GM11168 (cell line): Measurements from ENCODE around the gene PTDSS2.
"Not testable (repeated sequence)": the region's sequence is repeated elsewhere in the genome, so short reads cannot be mapped to it uniquely, and the experiment has no call there.

Experiments
- in situ Hi-C: fragments of 300-500 bp; cut with MboI; formaldehyde crosslinking; loops from one replicate; pipeline ENCODE4 v1.12.0; 2022; ENCODE audit warnings: low sequenced_read_pairs; ENCODE audit not compliant: unreplicated experiment

Gene PTDSS2

DNA sequence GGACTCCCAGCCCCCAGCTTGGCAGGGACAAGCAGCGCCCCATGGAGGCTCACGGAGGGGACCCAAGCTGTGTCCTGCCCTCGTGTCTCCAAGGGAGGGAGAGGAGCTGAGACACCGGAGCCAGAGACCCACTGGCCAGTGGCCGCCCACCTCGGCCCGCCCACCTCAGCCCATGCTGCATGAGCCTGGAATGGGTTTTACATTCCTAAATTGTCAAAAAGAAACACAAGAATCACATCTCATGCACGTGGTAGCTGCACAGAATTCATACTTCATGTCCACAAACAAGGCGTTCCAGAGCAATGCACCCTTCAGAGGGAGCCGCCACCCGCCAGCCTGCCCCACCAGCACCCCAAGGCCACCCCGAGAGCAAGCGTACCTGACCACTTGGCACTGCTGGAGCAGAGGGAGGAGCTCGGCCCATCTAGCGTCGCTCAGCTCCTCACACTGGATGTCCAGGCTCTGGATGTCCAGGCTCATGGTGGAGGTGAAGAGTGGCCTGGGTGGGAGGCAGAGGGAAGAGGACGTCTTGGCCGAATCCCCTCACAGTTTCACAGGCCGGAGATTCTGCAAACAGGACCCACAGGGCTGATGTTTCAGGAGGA is 51.7 kb downstream of the PTDSS2 start:
- in situ Hi-C loops = no loop called here

DNA sequence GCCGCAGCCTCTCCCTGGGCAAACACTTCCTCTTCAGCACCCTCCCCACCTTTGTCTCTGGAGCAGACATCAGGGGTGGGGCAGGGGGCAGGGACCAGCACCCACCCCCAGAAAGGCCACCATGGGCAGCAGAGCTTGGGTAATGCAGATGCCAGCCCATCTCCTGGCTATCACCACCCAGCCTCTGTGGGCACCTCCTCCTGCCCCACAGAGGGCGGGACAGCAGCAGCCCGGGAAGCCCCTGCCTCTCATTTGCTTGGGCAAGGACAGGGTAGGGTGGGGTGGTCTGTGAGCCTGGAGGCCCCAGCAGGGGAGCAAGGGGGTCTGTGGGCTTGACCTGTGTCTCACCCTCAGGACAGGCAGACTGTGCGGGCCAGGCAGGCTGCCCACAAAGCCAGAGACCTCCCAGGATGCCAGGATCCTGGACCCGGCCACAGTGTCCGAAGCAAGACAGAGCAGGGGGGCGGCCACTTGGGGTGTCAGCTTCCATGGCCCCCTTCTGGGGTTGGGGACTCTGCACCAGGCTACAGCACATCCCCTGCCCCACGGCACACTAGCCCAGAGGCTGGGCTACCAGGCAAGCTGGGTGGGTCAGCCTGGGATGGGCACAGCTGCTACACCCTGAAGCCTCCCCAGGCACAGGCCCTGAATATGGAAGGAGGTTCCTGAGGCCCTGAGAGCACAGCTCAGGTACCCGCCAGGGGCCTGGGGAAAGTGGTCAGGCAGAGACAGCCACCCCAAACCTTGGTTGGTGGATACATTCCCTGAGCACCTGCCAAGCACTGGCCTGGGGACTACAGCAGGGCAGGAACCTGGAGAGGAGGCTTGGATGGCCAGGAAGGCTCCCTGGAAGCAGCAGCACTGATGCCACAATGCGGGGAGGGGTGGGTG is 52.5 kb downstream of the PTDSS2 start:
- in situ Hi-C loops = no loop called here

DNA sequence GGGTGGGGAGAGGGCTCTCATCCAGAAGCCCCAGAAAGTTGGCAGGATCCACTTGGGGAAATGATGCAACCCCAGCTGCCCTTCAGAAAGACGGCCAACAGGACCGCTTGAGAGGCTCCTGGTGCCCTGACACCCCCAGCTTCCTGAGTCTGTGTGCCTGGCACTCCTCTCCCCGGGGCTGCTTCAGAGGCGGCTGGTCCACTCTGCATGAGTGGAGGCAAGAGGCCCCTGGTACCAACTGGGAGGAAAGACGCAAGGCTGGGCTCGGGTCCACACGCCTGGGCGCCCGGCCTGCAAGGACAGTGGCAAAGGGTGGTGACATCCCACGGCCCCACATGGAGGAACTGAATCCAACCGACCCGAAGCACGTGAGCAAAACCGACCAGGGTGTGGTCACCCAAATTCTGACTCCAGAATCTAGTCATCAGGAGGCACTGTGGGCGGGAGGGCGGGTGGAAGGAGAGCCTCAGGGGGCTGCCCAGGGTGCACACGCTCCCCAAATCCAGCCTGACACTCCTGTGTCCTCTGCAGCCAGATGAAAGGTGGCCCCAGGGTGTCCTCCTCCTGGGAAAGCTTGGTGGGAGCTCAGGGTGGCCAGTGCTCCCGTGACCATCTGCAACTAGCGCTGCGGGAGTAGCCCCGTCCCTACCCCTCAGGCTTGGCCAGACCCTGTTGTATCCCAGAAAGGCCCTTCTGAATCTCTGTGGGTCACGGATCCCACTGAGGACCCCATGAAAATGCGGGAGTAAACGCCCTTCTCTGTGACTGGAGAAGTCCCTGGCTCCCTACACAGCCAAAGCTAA is 53.3 kb downstream of the PTDSS2 start:
- in situ Hi-C loops = no loop called here

DNA sequence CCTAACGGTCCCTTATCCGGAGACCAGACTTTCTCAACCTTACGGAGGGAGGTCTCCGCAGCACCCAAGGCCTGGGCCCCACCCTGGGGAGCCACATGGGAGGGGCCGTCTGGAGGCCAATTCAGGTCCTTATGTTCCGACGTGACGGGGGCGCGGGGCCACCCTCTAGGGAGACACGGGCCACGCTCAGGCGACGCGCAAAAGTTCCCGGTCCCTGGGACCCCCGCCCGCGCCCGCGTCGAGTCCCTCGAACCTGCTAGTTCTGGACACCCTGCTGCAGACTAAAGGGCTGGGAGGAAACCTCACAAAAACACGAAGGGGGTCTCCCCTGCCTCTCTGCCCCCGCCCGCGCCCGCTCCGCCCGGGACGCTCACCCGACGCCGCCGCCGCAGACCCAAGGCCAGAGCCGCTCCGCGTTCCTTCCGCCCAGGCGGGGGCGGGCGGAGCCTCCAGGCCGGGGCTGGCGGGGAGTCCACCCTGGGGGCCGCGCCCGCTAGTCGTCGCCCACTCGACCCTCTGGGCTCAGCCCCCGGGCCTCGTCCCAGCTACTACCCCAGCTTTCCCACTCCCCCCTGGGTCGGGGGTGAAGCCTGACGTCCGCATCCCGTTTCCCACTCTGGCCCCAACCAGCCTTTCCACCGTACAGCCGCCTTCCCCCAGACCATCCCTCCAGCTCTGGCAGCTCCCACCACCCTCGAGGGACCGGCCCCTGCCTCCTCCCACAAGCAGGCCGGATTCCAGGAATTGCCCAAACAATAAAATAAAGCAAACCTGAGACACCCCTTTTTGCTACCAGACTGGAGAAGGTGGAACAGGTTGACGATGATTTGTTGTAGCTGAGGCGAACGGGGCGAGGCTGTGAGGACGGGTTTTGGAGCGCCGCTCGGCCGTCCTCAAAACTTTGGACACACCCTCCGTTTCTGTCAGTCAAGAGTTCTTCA is 54.2 kb downstream of the PTDSS2 start:
- in situ Hi-C loops = no loop called here

DNA sequence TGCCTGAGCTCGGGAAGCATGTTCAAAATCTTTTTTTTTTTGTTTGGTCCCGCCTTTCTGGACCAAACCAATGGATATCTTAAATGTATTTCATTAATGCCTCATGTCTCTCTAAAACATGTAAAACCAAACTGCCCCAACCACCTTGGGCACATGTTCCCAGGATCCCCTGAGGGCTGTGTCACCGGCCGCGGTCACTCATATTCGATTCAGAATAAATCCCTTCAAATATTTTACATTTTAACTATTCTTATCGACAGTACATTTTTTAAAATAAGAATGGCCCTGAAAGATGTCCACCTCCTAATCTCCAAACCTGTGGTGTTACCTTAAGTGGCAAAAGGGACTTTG is 54.9 kb downstream of the PTDSS2 start:
- in situ Hi-C loops = no loop called here

DNA sequence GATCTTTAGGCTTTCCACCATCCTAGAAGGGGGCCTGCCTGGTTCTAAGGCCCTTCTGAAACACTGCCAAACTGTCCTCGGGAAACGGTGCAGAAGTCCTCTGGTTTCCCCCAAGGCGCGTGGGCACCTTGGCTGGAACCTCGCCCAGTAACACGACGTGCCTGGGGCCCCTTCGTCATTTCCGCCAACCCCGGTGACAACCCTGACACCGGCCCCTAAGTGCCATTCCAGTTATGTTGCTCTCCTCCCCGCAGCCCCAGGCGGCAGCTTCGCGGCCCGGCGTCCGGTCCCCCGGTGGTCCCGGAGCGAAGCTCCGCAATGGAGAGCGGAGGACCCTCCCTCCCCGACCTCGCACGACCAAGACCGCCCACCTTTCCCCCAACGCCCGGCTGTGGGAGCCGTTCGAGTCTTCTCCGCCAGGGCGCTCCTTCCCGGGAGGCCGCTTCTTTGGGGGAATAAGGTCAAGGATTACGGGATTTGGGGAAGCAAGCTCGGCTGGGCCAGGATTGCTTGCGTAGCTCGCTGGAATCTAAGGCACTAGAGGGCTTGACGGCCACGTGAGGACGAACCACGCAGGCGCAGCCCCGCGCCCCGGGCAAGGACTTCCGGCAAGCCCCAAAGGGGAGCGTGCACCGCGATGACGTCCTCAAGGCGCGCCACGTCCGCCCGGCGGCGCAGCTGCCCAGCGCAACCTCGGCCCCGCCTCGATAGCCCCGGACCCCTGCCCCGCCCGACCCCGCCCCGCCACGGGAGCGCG is 56.3 kb downstream of the PTDSS2 start:
- in situ Hi-C loops = no loop called here

DNA sequence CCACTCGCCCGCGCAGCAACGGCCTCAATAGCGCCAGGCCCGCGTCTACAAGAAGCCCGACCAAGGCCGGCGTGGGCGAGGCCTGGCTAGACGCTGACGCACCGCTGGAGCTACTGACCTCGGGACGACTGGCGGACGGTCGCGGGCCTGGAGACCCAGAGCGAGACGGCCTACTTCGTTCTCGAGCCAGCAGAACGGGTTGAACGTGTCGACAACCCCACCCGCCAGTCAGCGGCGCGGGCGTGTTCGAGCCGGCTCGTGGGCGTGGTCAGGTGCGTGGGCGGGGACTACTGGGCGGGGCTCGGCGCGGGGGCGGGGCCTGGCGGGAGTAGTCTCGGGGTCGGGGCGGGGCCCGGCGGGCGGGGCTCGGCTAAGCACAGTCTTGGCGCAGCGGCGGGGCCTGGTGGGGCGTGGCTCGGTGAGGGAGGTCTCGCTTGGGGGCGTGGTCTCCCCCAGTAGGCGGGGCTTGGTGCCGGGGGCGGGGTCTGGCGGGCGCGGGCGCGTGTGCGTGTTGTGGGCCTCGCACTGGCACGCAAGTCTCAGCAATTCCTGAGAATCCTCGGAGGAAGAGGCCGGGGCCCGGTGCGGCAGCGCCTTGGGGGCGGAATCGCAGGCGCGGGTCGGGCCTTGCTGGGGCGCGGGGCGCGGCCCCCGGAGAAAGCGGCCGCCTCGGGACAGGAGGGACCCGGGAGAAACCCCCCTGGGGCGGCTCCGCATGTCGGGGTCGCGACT is 57.1 kb downstream of the PTDSS2 start, which contains the start of gene RNH1:
Gene RNH1, minus strand, starts transcription at position 248 of the 732 bp plus-strand sequence. CDS start 5,080 bp downstream, outside the sequence.
- in situ Hi-C loops = no loop called here

DNA sequence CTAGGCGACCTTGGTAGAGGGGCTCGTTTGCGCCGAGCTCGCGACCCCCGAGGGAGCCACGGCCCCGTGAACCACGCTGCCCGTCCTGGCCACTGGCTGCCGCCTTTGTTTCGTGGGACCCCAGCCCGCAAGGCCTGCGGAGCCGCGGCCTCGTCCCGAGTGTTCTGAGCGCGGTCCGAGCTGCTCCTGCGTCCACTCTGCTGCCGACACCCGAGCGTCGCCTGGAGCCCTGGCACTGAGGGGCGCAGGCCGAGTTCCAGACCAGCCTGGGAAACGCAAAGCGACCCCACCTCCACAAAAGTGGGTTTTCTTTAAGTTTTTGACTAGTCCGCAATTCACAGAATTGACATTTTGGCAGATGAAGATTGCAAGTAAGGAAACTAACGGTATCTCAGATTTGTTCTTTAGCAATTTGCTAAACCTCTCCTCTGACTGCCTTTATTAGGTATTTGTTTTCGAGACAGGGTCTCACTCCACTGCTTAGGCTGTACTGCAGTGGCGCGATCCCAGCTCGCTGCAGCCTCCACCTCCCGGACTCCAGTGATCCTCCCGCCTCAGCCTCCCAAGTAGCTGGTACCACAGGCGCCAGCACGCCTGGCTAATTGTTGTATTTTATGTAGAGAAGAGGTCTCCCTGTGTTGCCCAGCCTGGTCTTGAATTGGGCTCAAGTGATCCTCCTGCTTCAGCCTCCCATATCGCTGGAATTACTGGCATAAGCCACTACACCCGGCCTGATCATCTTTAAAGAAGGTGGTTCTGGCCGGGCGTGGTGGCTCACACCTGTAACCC is 57.8 kb downstream of the PTDSS2 start:
- in situ Hi-C loops = no loop called here

DNA sequence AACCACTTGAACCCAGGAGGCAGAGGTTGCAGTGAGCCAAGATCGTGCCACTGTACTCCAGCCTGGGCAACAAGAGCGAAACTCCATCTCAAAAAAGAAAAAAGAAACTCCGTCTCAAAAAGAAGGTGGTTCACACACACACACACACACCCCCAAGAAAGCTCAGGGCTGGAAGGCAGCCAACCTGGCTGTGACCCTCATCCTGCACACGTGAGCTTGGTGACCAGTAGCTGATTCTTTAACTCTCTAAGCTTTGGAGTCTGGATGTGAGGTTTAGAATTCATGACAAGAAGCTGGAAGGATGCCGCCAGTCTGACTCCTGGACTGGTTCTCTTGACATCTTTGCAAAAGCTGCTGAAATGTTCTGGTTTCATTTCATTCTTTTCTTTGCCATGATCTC is 58.9 kb downstream of the PTDSS2 start:
- in situ Hi-C loops = no loop called here

DNA sequence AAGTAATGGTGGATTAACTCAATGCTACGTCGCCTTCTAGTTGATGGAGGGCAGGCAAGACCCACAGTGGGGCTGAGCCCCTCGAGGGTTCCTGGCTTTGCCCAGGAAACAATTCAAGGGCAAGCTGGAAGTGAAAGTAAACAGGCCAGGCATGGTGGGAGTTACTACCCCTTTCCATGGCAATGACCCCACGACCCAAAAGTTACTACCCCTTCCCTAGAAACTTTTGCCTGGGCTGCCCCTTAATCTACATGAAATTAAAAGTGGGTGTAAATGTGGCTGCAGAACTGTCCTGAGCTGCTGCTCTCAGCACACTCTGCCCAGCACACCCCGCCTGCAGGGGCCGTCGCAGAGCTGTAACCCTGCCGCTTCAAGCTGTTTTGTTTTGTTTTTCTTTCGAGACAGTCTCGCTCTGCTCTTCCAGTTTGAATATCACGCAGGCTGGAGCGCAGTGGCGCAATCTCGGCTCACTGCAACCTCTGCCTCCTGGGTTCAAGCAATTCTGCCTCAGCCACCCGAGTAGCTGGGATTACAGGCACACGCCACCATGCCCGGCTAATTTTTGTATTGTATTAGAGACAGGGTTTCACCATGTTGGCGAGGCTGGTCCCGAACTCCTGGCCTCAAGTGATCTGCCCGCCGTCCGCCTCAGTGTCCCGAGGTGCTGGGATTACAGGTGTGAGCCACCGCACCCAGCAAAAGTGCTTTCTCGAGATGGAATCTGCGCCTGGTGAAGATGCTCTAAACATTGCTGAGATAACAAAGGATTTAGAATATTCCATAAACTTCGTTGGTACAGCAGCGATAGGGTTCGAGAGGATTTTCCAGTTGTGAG is 62.9 kb downstream of the PTDSS2 start:
- in situ Hi-C loops = no loop called here

DNA sequence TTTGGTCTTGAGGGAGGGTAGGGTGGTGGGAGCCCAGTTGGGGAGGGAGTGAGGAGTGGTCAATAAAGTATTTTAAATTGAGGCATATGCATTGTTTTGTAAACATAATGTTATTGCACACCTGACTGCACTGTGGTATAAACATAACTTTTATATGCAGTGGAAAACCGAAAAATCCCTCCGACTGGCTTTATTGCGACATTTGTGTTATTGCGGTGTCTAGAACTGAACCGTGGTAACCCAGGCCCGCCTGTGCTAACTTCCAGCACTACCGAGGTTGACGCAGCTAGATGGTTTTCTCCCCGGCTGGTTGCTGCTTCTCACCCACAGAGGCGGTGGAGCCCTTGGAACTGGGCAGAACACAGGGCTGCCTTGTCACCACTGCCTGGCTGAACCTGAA is 64.5 kb downstream of the PTDSS2 start:
- in situ Hi-C loops = no loop called here

DNA sequence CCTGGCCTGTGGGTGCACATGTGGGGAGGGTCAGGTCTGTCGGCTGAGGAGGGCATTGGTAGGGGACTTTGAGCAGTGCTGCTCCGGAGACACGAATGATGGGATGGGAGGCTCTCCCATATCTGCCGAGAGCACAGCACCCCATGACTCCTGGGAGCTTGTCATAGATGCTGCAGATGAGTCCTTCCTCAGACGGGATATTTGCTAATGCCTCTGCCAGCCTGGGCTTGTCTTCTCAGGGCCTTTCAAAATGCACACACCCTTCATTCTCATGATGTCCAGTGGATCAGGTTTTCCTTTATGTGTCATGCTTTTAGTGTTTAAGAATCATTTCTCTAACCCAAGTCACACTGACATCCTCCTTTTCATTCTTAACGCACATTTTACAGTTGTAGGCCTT is 65.1 kb downstream of the PTDSS2 start:
- in situ Hi-C loops = no loop called here

DNA sequence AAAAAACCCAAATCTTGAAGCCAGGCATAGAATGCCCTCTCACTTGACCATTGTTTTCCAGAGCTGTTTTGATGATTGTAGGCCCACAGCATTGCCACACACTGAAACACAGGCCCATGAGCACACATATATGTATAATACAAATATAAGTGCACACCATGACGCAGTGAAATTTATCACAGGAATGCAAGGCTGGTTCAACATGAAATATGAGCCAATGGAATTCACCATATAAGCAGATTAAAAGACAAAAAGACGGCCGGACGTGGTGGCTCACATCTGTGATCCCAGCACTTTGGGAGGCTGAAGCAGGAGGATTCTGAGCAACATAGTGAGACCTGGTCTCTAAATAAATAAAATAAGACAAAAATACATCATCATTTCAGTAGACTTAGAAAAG is 66.3 kb downstream of the PTDSS2 start:
- in situ Hi-C loops = no loop called here

DNA sequence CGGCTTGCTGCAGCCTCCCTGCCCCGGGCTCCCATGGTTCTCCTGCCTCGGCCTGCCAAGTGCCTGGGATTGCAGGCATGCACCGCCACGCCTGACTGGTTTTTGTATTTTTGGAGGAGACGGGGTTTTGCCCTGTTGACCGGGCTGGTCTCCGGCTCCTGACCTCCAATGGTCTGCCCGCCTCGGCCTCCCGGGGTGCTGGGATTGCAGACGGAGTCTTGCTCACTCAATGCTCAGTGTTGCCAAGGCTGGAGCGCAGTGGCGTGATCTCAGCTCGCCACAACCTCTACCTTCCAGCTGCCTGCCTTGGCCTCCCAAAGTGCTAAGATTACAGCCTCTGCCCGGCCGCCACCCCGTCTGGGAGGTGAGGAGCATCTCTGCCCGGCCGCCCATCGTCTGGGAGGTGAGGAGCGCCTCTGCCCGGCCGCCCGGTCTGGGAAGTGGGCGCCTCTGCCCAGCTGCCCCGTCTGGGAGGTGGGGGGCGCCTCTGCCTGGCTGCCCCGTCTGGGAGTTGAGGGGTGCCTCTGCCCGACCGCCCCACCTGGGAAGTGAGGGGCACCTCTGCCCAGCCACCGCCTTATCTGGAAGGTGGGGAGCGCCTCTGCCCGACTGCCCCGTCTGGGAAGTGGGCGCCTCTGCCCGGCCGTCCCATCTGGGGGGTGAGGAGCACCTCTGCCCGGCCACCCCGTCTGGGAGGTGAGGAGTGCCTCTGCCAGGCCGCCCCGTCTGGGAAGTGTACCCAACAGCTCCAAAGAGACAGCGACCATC is 67.0 kb downstream of the PTDSS2 start:
- in situ Hi-C loops = not testable (repeated sequence)

DNA sequence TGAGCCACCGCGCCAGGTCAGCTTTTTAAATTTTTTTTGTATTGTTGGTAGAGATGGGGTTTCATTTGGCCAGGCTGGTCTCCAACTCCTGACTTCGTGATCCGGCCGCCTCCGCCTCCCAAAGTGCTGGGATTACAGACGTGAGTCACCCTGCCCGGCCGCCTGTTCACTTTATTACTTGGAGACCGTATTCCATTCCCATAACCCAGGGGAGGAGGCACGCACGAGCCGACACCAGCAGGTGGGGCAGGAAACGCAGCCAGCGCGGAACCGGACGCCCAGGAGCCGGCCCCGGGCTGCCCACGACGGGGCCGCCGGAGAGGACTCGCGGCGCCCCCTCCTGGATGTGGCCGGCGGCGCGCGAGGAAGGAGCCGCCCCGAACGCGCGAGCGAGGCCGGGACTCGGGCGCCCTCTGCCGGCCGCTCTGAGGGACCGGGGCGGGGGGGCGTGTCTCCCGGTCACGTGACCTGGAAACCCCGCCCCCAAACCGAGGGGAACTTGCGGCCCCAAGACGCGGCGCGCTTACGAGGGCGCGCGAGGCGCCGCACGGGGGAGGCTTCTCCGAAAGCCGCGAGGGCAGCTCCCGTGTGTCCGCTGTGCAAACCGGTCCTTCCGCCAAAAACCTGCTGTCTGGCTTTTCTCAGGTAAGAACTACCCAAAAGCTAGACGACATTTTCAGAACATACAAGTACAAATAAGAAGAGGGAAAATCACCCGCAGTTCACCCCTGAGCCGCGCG is 68.6 kb downstream of the PTDSS2 start:
- in situ Hi-C loops = no loop called here
